Testis (tissue), 5 donors: ENCODE measurements around the gene TIMELESS. TPM values are rescaled to one million over a fixed set of nuclear protein-coding genes. Genes with fewer than 3 reads are reported as not detected.
"Not testable (repeated sequence)": the region's sequence is repeated elsewhere in the genome, so short reads cannot be mapped to it uniquely, and the experiment has no call there.

Source experiments
- DNase-seq: peaks from one replicate; pipeline ENCODE4 v3.0.0-alpha.2; 2019
- H3K27ac ChIP-seq, 2 donors: fragments of 200-600 bp; sonication (generic); one replicate each; pipeline ENCODE4 v1.5.1; 2019
- H3K27me3 ChIP-seq: fragments of 200-600 bp; sonication (generic); one replicate; pipeline ENCODE4 v1.5.1; 2019
- H3K36me3 ChIP-seq: fragments of 200-600 bp; sonication (generic); one replicate; pipeline ENCODE4 v1.5.1; 2017; ENCODE audit warnings: low read depth; ENCODE audit errors: missing control alignments
- H3K4me1 ChIP-seq: fragments of 200-600 bp; sonication (generic); one replicate; pipeline ENCODE4 v1.5.1; 2019
- H3K4me3 ChIP-seq, 2 donors: fragments of 200-600 bp; sonication (generic); one replicate each; pipeline ENCODE4 v1.5.1; 2017 to 2019
- H3K9me3 ChIP-seq: fragments of 200-600 bp; sonication (generic); one replicate; pipeline ENCODE4 v1.5.1; 2017
- POLR2A ChIP-seq: fragments of 450-650 bp; IDR thresholded peaks from one replicate; pipeline ENCODE4 v1.6.1; 2017; ENCODE audit warnings: antibody characterized with exemption, mild to moderate bottlenecking, moderate library complexity
- whole genome bisulfite sequencing, 2 donors: methylation state at CpG; one replicate each; pipeline ENCODE4 v1.1.5; 2018; 5-methylcytosine and 5-hydroxymethylcytosine counted together
- intact Hi-C: fragments of 100-400 bp; cut with DNase I; formaldehyde crosslinking; loops from one replicate; pipeline ENCODE4 v1.15.1; 2023; ENCODE audit warnings: low total_unique reads
- long read RNA-seq, 2 donors: transcript quantifications; one replicate each; lab custom pipeline, GENCODE V29; 2026
- polyA plus RNA-seq: library from polyadenylated mRNA; stranded (reverse); fragments of 350-450 nt; fragmentation: Illumina TruSeq; extraction: RNeasy Lipid Tissue Mini Kit (QIAGEN cat#74804); gene quantifications from one replicate; pipeline ENCODE4 v1.2.3, GENCODE V29; 2014; ENCODE audit warnings: low read depth, low replicate concordance; ENCODE audit not compliant: insufficient read depth
- total RNA-seq, 2 donors: library from RNA; depleted of rRNA; stranded (reverse); fragments of >200 nt; gene quantifications; one replicate each; pipeline ENCODE4 v1.2.3, GENCODE V29; 2016
- TF ChIP-seq, protein P1 (sequence below), 3 experiments: fragments of 450-650 bp in 2 of 3; fragments of 200-600 bp in 1 of 3; sonication (generic) in 1 of 3; IDR thresholded peaks; one replicate each; pipeline ENCODE4 v1.5.1; 2016 to 2019; ENCODE audit warnings: antibody characterized with exemption in 3 of 3, mild to moderate bottlenecking in 2 of 3, moderate library complexity in 1 of 3

TIMELESS gene, protein sequence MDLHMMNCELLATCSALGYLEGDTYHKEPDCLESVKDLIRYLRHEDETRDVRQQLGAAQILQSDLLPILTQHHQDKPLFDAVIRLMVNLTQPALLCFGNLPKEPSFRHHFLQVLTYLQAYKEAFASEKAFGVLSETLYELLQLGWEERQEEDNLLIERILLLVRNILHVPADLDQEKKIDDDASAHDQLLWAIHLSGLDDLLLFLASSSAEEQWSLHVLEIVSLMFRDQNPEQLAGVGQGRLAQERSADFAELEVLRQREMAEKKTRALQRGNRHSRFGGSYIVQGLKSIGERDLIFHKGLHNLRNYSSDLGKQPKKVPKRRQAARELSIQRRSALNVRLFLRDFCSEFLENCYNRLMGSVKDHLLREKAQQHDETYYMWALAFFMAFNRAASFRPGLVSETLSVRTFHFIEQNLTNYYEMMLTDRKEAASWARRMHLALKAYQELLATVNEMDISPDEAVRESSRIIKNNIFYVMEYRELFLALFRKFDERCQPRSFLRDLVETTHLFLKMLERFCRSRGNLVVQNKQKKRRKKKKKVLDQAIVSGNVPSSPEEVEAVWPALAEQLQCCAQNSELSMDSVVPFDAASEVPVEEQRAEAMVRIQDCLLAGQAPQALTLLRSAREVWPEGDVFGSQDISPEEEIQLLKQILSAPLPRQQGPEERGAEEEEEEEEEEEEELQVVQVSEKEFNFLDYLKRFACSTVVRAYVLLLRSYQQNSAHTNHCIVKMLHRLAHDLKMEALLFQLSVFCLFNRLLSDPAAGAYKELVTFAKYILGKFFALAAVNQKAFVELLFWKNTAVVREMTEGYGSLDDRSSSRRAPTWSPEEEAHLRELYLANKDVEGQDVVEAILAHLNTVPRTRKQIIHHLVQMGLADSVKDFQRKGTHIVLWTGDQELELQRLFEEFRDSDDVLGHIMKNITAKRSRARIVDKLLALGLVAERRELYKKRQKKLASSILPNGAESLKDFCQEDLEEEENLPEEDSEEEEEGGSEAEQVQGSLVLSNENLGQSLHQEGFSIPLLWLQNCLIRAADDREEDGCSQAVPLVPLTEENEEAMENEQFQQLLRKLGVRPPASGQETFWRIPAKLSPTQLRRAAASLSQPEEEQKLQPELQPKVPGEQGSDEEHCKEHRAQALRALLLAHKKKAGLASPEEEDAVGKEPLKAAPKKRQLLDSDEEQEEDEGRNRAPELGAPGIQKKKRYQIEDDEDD
- total RNA-seq (10 to 100 TPM; 16.2 to 16.3 TPM), polyA plus RNA-seq (13.5 TPM)
- long read RNA-seq, donor 1, full-length matches to known transcripts, result 3 of 10 reads
- long read RNA-seq, donor 1, partial matches to known transcripts, result 7 of 10 reads
- long read RNA-seq, donor 1, other reads (novel, unspliced or antisense), result 0 of 10 reads
- long read RNA-seq, donor 2, partial matches to known transcripts, result 5 of 5 reads
- long read RNA-seq, donor 2, other reads (novel, unspliced or antisense), result 0 of 5 reads

DNA sequence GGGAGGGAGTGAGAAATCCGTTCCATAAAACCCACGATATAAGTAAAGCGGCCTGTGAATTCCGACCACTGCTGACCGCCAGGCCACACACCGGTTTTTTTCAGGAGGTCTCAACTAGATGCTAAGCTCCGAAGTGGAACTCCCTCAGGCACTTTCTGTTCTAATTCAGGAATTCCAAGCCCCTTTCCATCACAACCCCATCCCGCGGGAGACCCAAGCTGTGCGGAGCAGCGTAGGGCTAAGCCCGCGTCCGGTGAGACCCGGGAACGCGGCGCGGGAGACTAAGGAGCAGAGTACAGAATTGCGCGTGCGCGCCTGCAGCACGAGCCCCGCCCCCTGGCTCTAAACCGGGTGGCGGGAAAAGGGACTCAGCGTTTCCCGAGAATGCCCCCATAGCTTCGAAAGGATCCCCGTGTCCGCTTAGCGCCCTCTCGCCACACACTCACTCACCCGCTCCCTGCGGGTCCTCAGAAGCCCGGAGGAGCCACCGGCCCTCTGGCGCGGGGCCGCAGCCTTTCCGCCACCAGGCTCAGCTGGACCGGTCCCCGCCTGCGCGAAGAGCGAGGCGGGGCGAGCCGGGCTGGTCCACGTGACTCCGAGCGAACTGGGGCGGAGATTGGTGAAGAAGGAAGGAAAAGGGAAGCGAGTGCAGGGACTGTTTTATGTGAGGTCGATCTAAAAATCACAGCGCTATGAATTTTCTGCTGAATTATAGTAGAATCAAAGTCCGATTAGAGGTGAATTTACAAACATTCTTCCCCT, at the start of gene TIMELESS:
Gene TIMELESS (minus strand): TSS at position 567 of the 762 bp plus-strand sequence. CDS start 15,256 bp downstream, outside the sequence.
- H3K27ac ChIP-seq, result peak within 1 kb of the TSS; percentile 91 to 93
- H3K27me3 ChIP-seq, result no peaks in the 10 kb centered on the region
- DNase-seq, result peak; percentile 91
- 0% methylated on average over 30 to 58 of the region's 58 CpGs for WGBS, 2 donors
- H3K4me1 ChIP-seq, result no peaks in the 10 kb centered on the region
- intact Hi-C loops, result no loop called here
- no peaks in the 10 kb centered on the region for H3K9me3 ChIP-seq
- H3K4me3 ChIP-seq, result peak within 1 kb of the TSS; percentile 68 to 95
- TF ChIP-seq POLR2A, result no peak
- TF ChIP-seq, protein P1, sequence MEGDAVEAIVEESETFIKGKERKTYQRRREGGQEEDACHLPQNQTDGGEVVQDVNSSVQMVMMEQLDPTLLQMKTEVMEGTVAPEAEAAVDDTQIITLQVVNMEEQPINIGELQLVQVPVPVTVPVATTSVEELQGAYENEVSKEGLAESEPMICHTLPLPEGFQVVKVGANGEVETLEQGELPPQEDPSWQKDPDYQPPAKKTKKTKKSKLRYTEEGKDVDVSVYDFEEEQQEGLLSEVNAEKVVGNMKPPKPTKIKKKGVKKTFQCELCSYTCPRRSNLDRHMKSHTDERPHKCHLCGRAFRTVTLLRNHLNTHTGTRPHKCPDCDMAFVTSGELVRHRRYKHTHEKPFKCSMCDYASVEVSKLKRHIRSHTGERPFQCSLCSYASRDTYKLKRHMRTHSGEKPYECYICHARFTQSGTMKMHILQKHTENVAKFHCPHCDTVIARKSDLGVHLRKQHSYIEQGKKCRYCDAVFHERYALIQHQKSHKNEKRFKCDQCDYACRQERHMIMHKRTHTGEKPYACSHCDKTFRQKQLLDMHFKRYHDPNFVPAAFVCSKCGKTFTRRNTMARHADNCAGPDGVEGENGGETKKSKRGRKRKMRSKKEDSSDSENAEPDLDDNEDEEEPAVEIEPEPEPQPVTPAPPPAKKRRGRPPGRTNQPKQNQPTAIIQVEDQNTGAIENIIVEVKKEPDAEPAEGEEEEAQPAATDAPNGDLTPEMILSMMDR (IDR thresholded peaks at IDR 0.05), result no peak
- no peaks in the 10 kb centered on the region for H3K36me3 ChIP-seq

DNA sequence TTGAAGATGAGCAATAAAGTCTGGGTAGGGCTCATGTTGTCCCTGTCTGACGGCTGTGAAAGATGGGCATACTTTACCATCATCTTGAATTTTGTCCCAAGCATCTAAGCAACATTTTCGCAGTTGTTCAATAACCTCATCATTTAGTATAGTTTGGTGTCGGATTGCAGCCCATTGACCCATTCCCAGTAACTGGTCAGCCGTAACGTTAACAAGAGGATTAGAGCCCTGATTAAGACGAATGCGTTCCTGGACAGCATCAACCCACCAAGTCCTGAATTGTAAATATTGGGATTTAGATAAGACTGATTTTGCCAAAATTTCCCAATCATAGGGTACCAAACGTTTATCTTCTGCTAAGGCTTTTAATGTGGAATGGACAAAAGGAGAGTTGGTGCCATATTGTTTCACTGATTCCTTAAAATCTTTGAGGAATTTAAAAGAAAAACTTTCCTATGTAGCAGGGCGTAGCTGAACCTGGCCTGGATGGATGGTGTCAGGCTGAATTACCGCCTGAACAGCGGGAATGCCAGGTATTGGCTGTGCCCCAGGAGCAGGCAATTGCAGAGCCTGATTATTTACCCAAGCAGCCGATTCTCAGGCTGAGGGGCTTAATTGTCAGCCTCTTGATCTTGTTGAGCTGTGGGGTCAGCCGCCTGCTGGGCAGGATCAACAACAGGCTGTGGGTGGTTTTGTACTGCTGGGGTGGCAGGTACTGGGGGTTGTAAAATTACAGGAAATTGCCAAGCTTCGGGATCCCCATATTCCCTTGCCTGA, 49.1 kb upstream of the TIMELESS start:
- intact Hi-C loops, DNase-seq, H3K27me3 ChIP-seq, H3K27ac ChIP-seq, H3K36me3 ChIP-seq, H3K4me3 ChIP-seq, H3K9me3 ChIP-seq, H3K4me1 ChIP-seq: not testable (repeated sequence)
- 87 to 94% methylated on average over 14 of the region's 14 CpGs for WGBS, 2 donors

DNA sequence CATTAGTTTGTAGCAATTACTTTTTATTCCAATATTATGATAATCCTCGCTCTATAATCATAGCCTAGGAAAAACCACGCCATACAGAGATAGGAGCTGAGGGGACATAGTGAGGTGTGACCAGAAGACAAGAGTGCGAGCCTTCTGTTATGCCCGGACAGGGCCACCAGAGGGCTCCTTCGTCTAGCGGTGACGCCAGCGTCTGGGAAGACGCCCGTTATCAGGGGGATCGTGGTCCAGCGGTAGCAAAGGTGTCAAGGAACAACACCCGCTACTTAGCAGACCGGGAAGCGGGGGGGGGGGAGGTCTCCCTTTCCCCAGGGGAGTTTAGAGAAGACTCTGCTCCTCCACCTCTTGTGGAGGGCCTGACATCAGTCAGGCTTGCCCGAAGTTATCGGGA, 47.5 kb upstream of the TIMELESS start:
- DNase-seq, result peak; percentile 71
- TF ChIP-seq, protein P1 (IDR thresholded peaks at IDR 0.05), result peak in 1 of 3 experiments; percentile 37
- WGBS, 2 donors, result 20 to 23% methylated on average over 12 to 16 of the region's 17 CpGs
- H3K27ac ChIP-seq, H3K27me3 ChIP-seq, H3K4me3 ChIP-seq, intact Hi-C loops, H3K9me3 ChIP-seq, H3K36me3 ChIP-seq, H3K4me1 ChIP-seq: not testable (repeated sequence)

DNA sequence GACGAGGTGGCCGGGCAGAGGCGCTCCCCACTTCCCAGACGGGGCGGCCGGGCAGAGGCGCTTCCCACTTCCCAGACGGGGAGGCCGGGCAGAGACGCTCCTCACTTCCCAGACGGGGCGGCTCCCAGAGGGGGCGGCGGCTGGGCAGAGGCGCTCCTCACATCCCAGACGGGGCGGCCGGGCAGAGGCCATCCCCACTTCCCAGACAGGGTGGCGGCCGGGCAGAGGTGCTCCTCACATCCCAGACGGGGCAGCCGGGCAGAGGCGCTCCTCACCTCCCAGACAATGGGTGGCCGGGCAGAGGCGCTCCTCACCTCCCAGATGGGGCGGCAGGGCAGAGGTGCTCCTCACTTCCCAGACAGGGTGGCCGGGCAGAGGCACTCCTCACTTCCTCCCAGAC, 45.3 kb upstream of the TIMELESS start:
- H3K4me3 ChIP-seq, intact Hi-C loops, DNase-seq, H3K36me3 ChIP-seq, H3K9me3 ChIP-seq, H3K4me1 ChIP-seq, H3K27me3 ChIP-seq, H3K27ac ChIP-seq: not testable (repeated sequence)
- 93 to 98% methylated on average over 7 to 24 of the region's 27 CpGs for WGBS, 2 donors

DNA sequence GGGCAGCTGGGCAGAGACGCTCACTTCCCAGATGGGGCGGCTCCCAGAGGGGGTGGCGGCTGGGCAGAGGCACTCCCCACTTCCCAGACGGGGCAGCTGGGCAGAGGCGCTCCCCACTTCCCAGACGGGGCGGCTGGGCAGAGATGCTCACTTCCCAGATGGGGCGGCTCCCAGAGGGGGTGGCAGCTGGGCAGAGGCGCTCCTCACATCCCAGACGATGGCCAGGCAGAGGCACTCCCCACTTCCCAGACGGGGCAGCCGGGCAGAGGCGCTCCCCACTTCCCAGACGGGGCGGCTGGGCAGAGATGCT, 44.8 kb upstream of the TIMELESS start:
- H3K27ac ChIP-seq, H3K27me3 ChIP-seq, H3K4me3 ChIP-seq, H3K9me3 ChIP-seq, H3K4me1 ChIP-seq, DNase-seq, H3K36me3 ChIP-seq, intact Hi-C loops: not testable (repeated sequence)
- WGBS, 2 donors, result 87 to 95% methylated on average over 3 to 11 of the region's 15 CpGs

DNA sequence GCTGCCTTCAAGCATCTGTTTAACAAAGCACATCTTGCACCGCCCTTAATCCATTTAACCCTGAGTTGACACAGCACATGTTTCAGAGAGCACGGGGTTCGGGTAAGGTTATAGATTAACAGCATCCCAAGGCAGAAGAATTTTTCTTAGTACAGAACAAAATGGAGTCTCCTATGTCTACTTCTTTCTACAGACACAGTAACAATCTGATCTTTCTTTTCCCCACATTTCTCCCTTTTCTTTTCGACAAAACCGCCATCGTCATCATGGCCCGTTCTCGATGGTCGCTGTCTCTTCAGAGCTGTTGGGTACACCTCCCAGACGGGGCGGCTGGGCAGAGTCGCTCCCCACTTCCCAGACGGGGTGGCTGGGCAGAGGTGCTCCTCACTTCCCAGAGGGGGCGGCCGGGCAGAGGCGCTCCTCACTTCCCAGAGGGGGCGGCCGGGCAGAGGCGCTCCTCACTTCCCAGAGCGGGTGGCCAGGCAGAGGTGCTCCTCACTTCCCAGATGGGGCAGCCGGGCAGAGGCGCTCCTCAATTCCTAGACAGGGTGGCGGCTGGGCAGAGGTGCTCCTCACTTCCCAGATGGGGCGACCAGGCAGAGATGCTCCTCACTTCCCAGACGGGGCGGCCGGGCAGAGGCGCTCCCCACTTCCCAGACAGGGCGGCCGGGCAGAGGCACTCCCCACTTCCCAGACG, 44.3 kb upstream of the TIMELESS start:
- WGBS, 2 donors, result 93 to 96% methylated on average over 10 to 24 of the region's 31 CpGs
- H3K27me3 ChIP-seq, H3K36me3 ChIP-seq, intact Hi-C loops, H3K9me3 ChIP-seq, H3K4me1 ChIP-seq, H3K27ac ChIP-seq, DNase-seq, H3K4me3 ChIP-seq: not testable (repeated sequence)
